ENCODE results near the gene ZRSR2. TPM values are rescaled to one million over a fixed set of nuclear protein-coding genes. Genes with fewer than 3 reads are reported as not detected.

The ZRSR2 gene
- total RNA-seq, 1 donor from 2014 or later, result 9.5 TPM

GRCh38 chrX:15813416-15813815 is 23.1 kb downstream of the ZRSR2 start:
- DNase-seq (no peak), ATAC-seq (no peak)
- Histone ChIP-seq H3K4me1 (no peaks in the 10 kb centered on the region), H3K36me3 (peaks cover 17% of the 10 kb centered on the region), H3K27ac (no peak overlapping the region), H3K4me3 (no peak overlapping the region), H3K27me3 (no peaks in the 10 kb centered on the region), H3K9me3 (no peaks in the 10 kb centered on the region)
- no peak for TF ChIP-seq CTCF (IDR thresholded peaks at IDR 0.05)
- intact Hi-C loops (cut with DNase I), result no loop called here

- no peak for DNase-seq
These were observed 24.6 kb downstream of the ZRSR2 start for GRCh38 chrX:15814771-15815365.

GRCh38 chrX:15815779-15816437 is 25.6 kb downstream of the ZRSR2 start:
- peak; percentile 64 for ATAC-seq
- Histone ChIP-seq H3K27ac (no peak overlapping the region), H3K9me3 (no peaks in the 10 kb centered on the region), H3K27me3 (no peaks in the 10 kb centered on the region), H3K36me3 (peaks cover 13% of the 10 kb centered on the region), H3K4me1 (no peaks in the 10 kb centered on the region), H3K4me3 (no peak overlapping the region)
- peak; percentile 14 for TF ChIP-seq CTCF (IDR thresholded peaks at IDR 0.05)
- DNase-seq, result no peak
- intact Hi-C loops (cut with DNase I), result no loop called here

More at GRCh38 chrX:15814771-15815365, 24.6 kb downstream of the ZRSR2 start:
- Histone ChIP-seq H3K4me3 (no peak overlapping the region), H3K36me3 (peaks cover 20% of the 10 kb centered on the region), H3K4me1 (no peaks in the 10 kb centered on the region), H3K27me3 (no peaks in the 10 kb centered on the region), H3K27ac (no peak overlapping the region), H3K9me3 (no peaks in the 10 kb centered on the region)
- TF ChIP-seq CTCF (IDR thresholded peaks at IDR 0.05), result no peak
- no peak for ATAC-seq
- intact Hi-C loops (cut with DNase I), result no loop called here

- Histone ChIP-seq H3K27me3 (no peaks in the 10 kb centered on the region), H3K9me3 (no peaks in the 10 kb centered on the region), H3K4me3 (no peak overlapping the region), H3K27ac (no peak overlapping the region), H3K4me1 (no peaks in the 10 kb centered on the region), H3K36me3 (peaks cover 11% of the 10 kb centered on the region)
- DNase-seq, result no peak
- TF ChIP-seq CTCF (IDR thresholded peaks at IDR 0.05), result no peak
- no peak for ATAC-seq
- intact Hi-C loops (cut with DNase I), result no loop called here
These were observed 26.1 kb downstream of the ZRSR2 start for GRCh38 chrX:15816438-15816809.

- Histone ChIP-seq H3K4me1 (no peaks in the 10 kb centered on the region), H3K27ac (no peak overlapping the region), H3K27me3 (no peaks in the 10 kb centered on the region), H3K9me3 (no peaks in the 10 kb centered on the region), H3K4me3 (no peak overlapping the region), H3K36me3 (peaks cover 12% of the 10 kb centered on the region)
- intact Hi-C loops (cut with DNase I), result no loop called here
- ATAC-seq (peak; percentile 55), DNase-seq (no peak)
- no peak for TF ChIP-seq CTCF (IDR thresholded peaks at IDR 0.05)
These were observed 26.6 kb downstream of the ZRSR2 start for GRCh38 chrX:15816886-15817285.
